Neural progenitor cell (in vitro differentiated cells): ENCODE results near the gene CREB5.

Experiments used
- CTCF ChIP-seq: fragments of 200-600 bp; sonication (generic); IDR thresholded peaks from 2 replicates; pipeline ENCODE4 v1.5.1; 2017; ENCODE audit warnings: antibody characterized with exemption, mild to moderate bottlenecking
- EZH2 ChIP-seq: fragments of 200-600 bp; sonication (generic); IDR thresholded peaks from 2 replicates; pipeline ENCODE4 v1.6.1; 2017; ENCODE audit warnings: antibody characterized with exemption, mild to moderate bottlenecking, moderate library complexity

GRCh38 chr7:28739826-28740225 lies 327.5 kb downstream of the CREB5 start:
- TF ChIP-seq CTCF, result no peak
- no peak for TF ChIP-seq EZH2
